AG04450 (cell line): Measurements from ENCODE around the gene RAB3IL1. TPM values are rescaled to one million over a fixed set of nuclear protein-coding genes. Genes with fewer than 3 reads are reported as not detected.

ENCODE experiments used
- CTCF ChIA-PET: fragments of 300-600, 350-600 bp; formaldehyde crosslinking; extraction: SDS; loops from one replicate; lab custom pipeline; 2022; ENCODE audit warnings: antibody characterized with exemption, inconsistent platforms; lab: Charles Lee
- POLR2A ChIA-PET: fragments of 350-600 bp; formaldehyde crosslinking; extraction: SDS; loops from one replicate; lab custom pipeline; 2021; ENCODE audit warnings: antibody characterized with exemption, inconsistent platforms; lab: Yijun Ruan, JAX
- DNase-seq: peaks from one replicate; pipeline ENCODE4 v3.0.0-alpha.2; 2011; ENCODE audit warnings: low read depth, low spot score
- H3K27ac ChIP-seq: one replicate; pipeline ENCODE4 v1.5.1; 2012; ENCODE audit warnings: low read depth, low read length, control low read depth
- H3K27me3 ChIP-seq: one replicate; pipeline ENCODE4 v1.6.0; 2012; ENCODE audit warnings: low read length; ENCODE audit not compliant: control insufficient read depth, insufficient read depth
- H3K4me3 ChIP-seq: 2 replicates; pipeline ENCODE4 v1.5.1; 2011; ENCODE audit warnings: mild to moderate bottlenecking, low read depth, low read length, control low read depth
- H3K9me3 ChIP-seq: 2 replicates; pipeline ENCODE4 v1.5.1; 2012; ENCODE audit warnings: low read length; ENCODE audit not compliant: control insufficient read depth, insufficient read depth
- polyA plus RNA-seq: library from polyadenylated mRNA; depleted of rRNA; stranded (reverse); fragments of >200 nt; gene quantifications from 2 replicates; pipeline ENCODE4 v1.2.3, GENCODE V29; 2011
- TF ChIP-seq, protein P1 (sequence below): IDR thresholded peaks from 2 replicates; pipeline ENCODE4 v1.5.1; 2011; ENCODE audit warnings: low read depth, low read length, control low read depth, inconsistent platforms

RAB3IL1 gene
- polyA plus RNA-seq, 1 experiment = 2.7 TPM

DNA sequence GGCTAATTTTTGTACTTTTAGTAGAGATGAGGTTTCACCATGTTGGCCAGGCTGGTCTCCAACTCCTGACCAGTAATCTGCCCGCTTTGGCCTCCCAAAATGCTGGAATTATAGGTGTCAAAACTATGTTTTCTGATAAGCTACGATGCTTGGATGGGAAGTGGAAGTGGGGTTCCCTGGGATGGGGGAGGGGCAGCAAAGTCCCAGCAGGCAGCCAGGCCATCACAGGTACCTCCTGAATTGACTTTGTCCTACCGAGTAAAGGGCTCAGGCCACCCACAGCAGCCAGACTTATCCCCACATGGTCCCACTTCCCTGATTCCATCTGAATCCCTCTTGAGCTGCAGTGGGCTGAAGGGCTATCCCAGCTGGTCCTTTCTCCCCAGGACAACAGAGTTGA is 43.2 kb upstream of the RAB3IL1 start:
- Histone ChIP-seq H3K9me3 (peaks cover 4% of the 10 kb centered on the region; the same call in 1 of the 2 replicates), H3K27me3 (no peaks in the 10 kb centered on the region), H3K4me3 (no peak overlapping the region), H3K27ac (no peak overlapping the region)
- CTCF ChIA-PET = interaction anchor here (0.6 to 14.7 kb wide), 5 partner anchors 13 to 147 kb away, joined by 4 to 135 read pairs (median 14); no protein-coding TSS in a partner anchor
- POLR2A ChIA-PET = interaction anchor here (1.3 kb wide), 1 partner anchor 11 kb away, joined by 8 read pairs; the partner anchor contains the start of gene BEST1
- DNase-seq = no peak
- TF ChIP-seq, protein P1, sequence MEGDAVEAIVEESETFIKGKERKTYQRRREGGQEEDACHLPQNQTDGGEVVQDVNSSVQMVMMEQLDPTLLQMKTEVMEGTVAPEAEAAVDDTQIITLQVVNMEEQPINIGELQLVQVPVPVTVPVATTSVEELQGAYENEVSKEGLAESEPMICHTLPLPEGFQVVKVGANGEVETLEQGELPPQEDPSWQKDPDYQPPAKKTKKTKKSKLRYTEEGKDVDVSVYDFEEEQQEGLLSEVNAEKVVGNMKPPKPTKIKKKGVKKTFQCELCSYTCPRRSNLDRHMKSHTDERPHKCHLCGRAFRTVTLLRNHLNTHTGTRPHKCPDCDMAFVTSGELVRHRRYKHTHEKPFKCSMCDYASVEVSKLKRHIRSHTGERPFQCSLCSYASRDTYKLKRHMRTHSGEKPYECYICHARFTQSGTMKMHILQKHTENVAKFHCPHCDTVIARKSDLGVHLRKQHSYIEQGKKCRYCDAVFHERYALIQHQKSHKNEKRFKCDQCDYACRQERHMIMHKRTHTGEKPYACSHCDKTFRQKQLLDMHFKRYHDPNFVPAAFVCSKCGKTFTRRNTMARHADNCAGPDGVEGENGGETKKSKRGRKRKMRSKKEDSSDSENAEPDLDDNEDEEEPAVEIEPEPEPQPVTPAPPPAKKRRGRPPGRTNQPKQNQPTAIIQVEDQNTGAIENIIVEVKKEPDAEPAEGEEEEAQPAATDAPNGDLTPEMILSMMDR = no peak

DNA sequence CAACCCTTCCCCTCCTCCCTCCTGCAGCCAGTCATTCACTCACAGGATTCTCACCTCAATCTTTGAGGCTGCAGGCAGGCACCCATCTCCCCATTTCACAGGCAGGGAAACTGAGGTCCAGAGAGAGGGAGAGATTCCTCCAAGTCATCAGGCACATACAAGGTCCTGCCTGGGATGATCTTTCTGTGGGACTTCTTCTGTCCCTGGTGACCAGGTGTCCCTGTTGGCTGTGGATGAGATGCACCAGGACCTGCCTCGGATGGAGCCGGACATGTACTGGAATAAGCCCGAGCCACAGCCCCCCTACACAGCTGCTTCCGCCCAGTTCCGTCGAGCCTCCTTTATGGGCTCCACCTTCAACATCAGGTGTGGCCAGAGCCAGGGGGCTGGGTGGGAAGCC is 42.3 kb upstream of the RAB3IL1 start:
- ChIA-PET CTCF (interaction anchor here (1.2 to 14.7 kb wide), 2 partner anchors 61 to 122 kb away, joined by 6 to 135 read pairs; no protein-coding TSS in a partner anchor), POLR2A (no interaction called here)
- DNase-seq = no peak
- TF ChIP-seq, protein P1 = no peak
- Histone ChIP-seq H3K4me3 (no peak overlapping the region), H3K27me3 (no peaks in the 10 kb centered on the region), H3K9me3 (peaks cover 4% of the 10 kb centered on the region; the same call in 1 of the 2 replicates), H3K27ac (no peak overlapping the region)

DNA sequence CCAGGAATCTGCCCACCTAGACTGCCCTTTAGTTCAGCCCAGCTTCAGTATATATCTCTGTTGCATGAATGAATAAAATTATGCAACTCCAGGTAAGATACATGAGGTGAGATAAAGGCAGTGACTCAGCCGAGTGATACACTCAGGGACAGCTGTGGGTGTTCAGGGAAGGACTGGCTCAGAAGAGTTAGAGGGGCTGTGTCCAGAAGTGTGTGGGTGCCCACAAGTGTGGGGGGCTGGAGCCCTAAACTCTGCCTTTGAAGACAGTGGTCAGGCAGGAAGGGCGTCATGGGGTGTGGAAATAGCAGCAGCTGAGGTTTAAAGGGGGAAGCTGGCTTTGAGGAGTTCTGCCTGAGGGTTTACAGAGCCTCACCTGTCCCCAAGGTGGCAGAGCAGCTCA is 41.7 kb upstream of the RAB3IL1 start:
- POLR2A ChIA-PET = no interaction called here
- H3K4me3 ChIP-seq = no peak overlapping the region
- CTCF ChIA-PET = interaction anchor here (1.2 to 14.7 kb wide), 2 partner anchors 60 to 122 kb away, joined by 6 to 135 read pairs; no protein-coding TSS in a partner anchor
- TF ChIP-seq, protein P1 = no peak
- H3K27me3 ChIP-seq = no peaks in the 10 kb centered on the region
- DNase-seq = no peak
- no peak overlapping the region for H3K27ac ChIP-seq
- peaks cover 4% of the 10 kb centered on the region; the same call in 1 of the 2 replicates for H3K9me3 ChIP-seq

DNA sequence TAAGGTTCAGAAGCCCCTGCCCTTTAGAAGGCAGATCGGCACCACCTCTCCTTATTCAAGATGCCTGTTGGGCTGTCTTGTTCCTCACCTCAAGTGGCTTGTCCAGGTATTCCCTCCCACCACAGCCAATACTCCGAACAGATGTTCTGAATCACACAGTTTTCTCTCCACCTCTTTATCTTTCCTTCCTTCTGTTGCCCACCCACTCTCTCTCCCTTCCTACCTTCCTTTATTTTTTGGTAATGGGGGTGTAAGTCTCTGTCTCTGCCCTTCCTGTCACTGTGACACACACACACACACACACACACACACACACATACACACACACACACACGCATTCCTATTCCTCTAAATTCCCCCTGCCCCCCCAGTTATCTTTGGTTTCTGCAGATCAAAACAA is 41.2 kb upstream of the RAB3IL1 start:
- Histone ChIP-seq H3K4me3 (no peak overlapping the region), H3K27me3 (no peaks in the 10 kb centered on the region), H3K9me3 (peaks cover 4% of the 10 kb centered on the region; the same call in 1 of the 2 replicates), H3K27ac (no peak overlapping the region)
- TF ChIP-seq, protein P1 = no peak
- DNase-seq = no peak
- ChIA-PET POLR2A (interaction anchor here (0.7 kb wide), 1 partner anchor 14 kb away, joined by 3 read pairs; no protein-coding TSS in a partner anchor), CTCF (interaction anchor here (14.7 kb wide), 1 partner anchor 123 kb away, joined by 135 read pairs; no protein-coding TSS in a partner anchor)

DNA sequence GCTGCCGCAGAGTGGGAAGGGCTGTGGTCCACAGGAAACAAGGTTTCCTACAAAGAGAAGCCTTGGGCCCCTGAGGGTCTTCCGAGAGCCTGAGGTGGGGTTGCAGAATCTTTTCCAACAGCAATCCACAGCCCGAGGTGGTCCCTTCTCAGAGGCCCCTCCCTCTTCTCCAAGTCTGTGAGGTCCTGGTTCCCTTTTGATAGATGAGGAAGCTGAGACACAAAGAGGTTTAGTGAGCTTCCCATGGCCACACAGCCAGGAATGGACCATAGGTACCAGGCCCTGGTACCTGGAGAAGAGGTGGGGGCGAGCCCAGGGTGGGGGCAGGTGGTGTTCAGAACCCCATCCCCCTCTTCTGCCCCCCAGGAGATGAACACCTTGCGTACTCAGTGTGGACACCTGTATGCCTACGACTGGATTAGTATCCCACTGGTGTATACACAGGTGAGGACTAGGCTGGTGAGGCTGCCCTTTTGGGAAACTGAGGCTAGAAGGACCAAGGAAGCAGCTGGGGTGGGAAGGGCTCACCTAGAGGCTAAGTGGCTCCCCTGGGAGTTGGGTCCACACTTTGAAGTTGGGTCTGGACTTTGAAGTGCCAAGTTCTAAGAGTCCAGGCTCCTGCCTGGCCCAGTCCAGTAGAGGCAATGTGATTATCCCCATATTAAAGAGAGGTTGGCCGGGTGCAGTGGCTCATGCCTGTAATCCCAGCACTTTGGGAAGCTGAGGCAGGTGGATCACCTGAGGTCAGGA is 39.8 kb upstream of the RAB3IL1 start:
- CTCF ChIA-PET = interaction anchor here (0.6 to 1.9 kb wide), 3 partner anchors 9 to 124 kb away, joined by 3 to 6 read pairs (median 6); no protein-coding TSS in a partner anchor
- POLR2A ChIA-PET = no interaction called here
- TF ChIP-seq, protein P1 = no peak

More for the DNA sequence above, 39.8 kb upstream of the RAB3IL1 start:
- Histone ChIP-seq H3K27me3 (no peaks in the 10 kb centered on the region), H3K27ac (no peak overlapping the region), H3K4me3 (no peak overlapping the region), H3K9me3 (peaks cover 4% of the 10 kb centered on the region; the same call in 1 of the 2 replicates)
- no peak for DNase-seq
